ENCODE data around the gene DLGAP1. TPM values are rescaled to one million over a fixed set of nuclear protein-coding genes. Genes with fewer than 3 reads are reported as not detected.

Gene DLGAP1
- total RNA-seq, 1 experiment from 2014 or later, result 0.39 TPM

DNA sequence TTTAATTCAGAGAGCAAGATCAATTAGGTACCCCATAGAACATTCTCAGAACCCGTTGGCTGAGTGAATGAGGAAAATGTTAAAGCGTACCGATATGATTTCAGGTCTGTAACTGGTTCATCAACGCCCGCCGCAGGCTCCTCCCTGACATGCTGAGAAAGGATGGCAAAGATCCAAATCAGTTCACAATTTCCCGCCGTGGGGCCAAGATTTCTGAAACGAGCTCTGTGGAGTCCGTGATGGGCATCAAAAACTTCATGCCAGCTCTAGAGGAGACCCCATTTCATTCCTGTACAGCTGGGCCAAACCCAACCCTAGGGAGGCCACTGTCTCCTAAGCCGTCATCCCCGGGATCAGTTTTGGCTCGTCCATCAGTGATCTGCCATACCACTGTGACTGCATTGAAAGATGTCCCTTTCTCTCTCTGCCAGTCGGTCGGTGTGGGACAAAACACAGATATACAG lies 997.8 kb downstream of the DLGAP1 start:
- intact Hi-C loops (cut with micrococcal nuclease), result no loop called here
- POLR2A ChIA-PET, result interaction anchor here (0.7 to 1.1 kb wide), 2 partner anchors 146 to 209 kb away, joined by 3 to 4 read pairs; no protein-coding TSS in a partner anchor

More for the DNA sequence above, 997.8 kb downstream of the DLGAP1 start:
- Histone ChIP-seq H3K27ac (ENCODE audit: low read depth, low read length) (0 out of 2 replicates have a peak overlapping the region, but pooled peaks have one; percentile 19), H2AFZ (ENCODE audit: low read depth, low read length, poor library complexity, severe bottlenecking) (no peak overlapping the region), H3K9me2 (ENCODE audit: insufficient read depth) (no peaks in the 10 kb centered on the region), H3K4me1 (ENCODE audit: control insufficient read depth in 1 of 2, insufficient read depth in 2 of 2, low read length in 2 of 2) (peaks cover 40 to 77% of the 10 kb centered on the region in 2 experiments), H4K20me1 (ENCODE audit: insufficient read depth) (peaks cover 24% of the 10 kb centered on the region; the same call in 1 of the 2 replicates), H3K79me2 (ENCODE audit: insufficient read depth, low read length) (peaks cover 81% of the 10 kb centered on the region), H3K4me3 (replicated peaks in 1 of 2; ENCODE audit: low read depth in 1 of 2, low read length in 2 of 2) (no peak overlapping the region), H3K4me2 (ENCODE audit: low read length) (no peak overlapping the region), H3K9ac (ENCODE audit: low read length) (no peak overlapping the region), H3K36me3 (ENCODE audit: control insufficient read depth in 1 of 2, insufficient read depth in 2 of 2, low read length in 2 of 2) (peaks cover 35 to 61% of the 10 kb centered on the region in 2 experiments), H3K27me3 (ENCODE audit: insufficient read depth, low read length) (no peaks in the 10 kb centered on the region), H3K9me3 (ENCODE audit: control insufficient read depth in 1 of 2, insufficient read depth in 1 of 2, low read depth in 1 of 2, low read length in 2 of 2) (no peaks in the 10 kb centered on the region)
- DNase-seq (ENCODE audit: low read depth, low spot score), result no peak
- RAD21 ChIA-PET (ENCODE audit: low non-redundant PET in 1 of 2, low total read pairs in 2 of 2, uncharacterized antibody in 2 of 2, unreplicated experiment in 2 of 2), result no interaction called here
- no TSS peak for BruUV-seq (replicated peaks)
- CTCF ChIA-PET, result interaction anchor here (1.3 kb wide), 1 partner anchor 138 kb away, joined by 3 read pairs; no protein-coding TSS in a partner anchor
- TF ChIP-seq, protein P1, sequence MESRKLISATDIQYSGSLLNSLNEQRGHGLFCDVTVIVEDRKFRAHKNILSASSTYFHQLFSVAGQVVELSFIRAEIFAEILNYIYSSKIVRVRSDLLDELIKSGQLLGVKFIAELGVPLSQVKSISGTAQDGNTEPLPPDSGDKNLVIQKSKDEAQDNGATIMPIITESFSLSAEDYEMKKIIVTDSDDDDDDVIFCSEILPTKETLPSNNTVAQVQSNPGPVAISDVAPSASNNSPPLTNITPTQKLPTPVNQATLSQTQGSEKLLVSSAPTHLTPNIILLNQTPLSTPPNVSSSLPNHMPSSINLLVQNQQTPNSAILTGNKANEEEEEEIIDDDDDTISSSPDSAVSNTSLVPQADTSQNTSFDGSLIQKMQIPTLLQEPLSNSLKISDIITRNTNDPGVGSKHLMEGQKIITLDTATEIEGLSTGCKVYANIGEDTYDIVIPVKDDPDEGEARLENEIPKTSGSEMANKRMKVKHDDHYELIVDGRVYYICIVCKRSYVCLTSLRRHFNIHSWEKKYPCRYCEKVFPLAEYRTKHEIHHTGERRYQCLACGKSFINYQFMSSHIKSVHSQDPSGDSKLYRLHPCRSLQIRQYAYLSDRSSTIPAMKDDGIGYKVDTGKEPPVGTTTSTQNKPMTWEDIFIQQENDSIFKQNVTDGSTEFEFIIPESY (IDR thresholded peaks at IDR 0.05; ENCODE audit: extremely low read depth, insufficient replicate concordance, low read length), result no peak
- TF ChIP-seq SIN3A (IDR thresholded peaks at IDR 0.05; ENCODE audit: low read depth), result no peak
- TF ChIP-seq, protein P2, sequence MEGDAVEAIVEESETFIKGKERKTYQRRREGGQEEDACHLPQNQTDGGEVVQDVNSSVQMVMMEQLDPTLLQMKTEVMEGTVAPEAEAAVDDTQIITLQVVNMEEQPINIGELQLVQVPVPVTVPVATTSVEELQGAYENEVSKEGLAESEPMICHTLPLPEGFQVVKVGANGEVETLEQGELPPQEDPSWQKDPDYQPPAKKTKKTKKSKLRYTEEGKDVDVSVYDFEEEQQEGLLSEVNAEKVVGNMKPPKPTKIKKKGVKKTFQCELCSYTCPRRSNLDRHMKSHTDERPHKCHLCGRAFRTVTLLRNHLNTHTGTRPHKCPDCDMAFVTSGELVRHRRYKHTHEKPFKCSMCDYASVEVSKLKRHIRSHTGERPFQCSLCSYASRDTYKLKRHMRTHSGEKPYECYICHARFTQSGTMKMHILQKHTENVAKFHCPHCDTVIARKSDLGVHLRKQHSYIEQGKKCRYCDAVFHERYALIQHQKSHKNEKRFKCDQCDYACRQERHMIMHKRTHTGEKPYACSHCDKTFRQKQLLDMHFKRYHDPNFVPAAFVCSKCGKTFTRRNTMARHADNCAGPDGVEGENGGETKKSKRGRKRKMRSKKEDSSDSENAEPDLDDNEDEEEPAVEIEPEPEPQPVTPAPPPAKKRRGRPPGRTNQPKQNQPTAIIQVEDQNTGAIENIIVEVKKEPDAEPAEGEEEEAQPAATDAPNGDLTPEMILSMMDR (IDR thresholded peaks at IDR 0.05 in 2 of 3, conservative IDR thresholded peaks at IDR 0.05 in 1 of 3; ENCODE audit: borderline replicate concordance in 1 of 3, insufficient read depth in 1 of 3, low read depth in 2 of 3, low read length in 2 of 3), result no peak
- TF ChIP-seq TCF7L2 (IDR thresholded peaks at IDR 0.05; ENCODE audit: borderline replicate concordance, extremely low read depth, insufficient read depth, insufficient read length), result no peak
- peak; percentile 40 for TF ChIP-seq POLR2AphosphoS5 (IDR thresholded peaks at IDR 0.05; ENCODE audit: low read depth, low read length)
- TF ChIP-seq, protein P3, sequence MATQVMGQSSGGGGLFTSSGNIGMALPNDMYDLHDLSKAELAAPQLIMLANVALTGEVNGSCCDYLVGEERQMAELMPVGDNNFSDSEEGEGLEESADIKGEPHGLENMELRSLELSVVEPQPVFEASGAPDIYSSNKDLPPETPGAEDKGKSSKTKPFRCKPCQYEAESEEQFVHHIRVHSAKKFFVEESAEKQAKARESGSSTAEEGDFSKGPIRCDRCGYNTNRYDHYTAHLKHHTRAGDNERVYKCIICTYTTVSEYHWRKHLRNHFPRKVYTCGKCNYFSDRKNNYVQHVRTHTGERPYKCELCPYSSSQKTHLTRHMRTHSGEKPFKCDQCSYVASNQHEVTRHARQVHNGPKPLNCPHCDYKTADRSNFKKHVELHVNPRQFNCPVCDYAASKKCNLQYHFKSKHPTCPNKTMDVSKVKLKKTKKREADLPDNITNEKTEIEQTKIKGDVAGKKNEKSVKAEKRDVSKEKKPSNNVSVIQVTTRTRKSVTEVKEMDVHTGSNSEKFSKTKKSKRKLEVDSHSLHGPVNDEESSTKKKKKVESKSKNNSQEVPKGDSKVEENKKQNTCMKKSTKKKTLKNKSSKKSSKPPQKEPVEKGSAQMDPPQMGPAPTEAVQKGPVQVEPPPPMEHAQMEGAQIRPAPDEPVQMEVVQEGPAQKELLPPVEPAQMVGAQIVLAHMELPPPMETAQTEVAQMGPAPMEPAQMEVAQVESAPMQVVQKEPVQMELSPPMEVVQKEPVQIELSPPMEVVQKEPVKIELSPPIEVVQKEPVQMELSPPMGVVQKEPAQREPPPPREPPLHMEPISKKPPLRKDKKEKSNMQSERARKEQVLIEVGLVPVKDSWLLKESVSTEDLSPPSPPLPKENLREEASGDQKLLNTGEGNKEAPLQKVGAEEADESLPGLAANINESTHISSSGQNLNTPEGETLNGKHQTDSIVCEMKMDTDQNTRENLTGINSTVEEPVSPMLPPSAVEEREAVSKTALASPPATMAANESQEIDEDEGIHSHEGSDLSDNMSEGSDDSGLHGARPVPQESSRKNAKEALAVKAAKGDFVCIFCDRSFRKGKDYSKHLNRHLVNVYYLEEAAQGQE (IDR thresholded peaks at IDR 0.05; ENCODE audit: low read depth), result no peak
- no peak for ATAC-seq

All from HCT116 (cell line).